ENCODE measurements around the gene KREMEN1.
"Not testable (repeated sequence)": the region's sequence is repeated elsewhere in the genome, so short reads cannot be mapped to it uniquely, and the experiment has no call there.

The KREMEN1 gene

GRCh38 chr22:29078036-29078868 is 5.4 kb downstream of the KREMEN1 start:
- DNase-seq (ENCODE audit: low read depth in 4 of 4, low spot score in 1 of 4), result no peak

- no peak for DNase-seq (ENCODE audit: low read depth in 4 of 4, low spot score in 1 of 4)
Measured at GRCh38 chr22:29078869-29079207, 6.0 kb downstream of the KREMEN1 start.

- no peak for DNase-seq (ENCODE audit: low read depth in 4 of 4, low spot score in 1 of 4)
Measured at GRCh38 chr22:29079218-29079901, 6.5 kb downstream of the KREMEN1 start.

GRCh38 chr22:29080106-29080975 is 7.5 kb downstream of the KREMEN1 start:
- no peak for DNase-seq (ENCODE audit: low read depth in 4 of 4, low spot score in 1 of 4)

- no peak for DNase-seq (ENCODE audit: low read depth in 4 of 4, low spot score in 1 of 4)
Measured at GRCh38 chr22:29081517-29082236, 8.8 kb downstream of the KREMEN1 start.

GRCh38 chr22:29082826-29083545 is 10.2 kb downstream of the KREMEN1 start:
- DNase-seq (ENCODE audit: low read depth in 4 of 4, low spot score in 1 of 4), result no peak

- DNase-seq (ENCODE audit: low read depth in 4 of 4, low spot score in 1 of 4), result not testable (repeated sequence)
Measured at GRCh38 chr22:29083576-29083932, 10.7 kb downstream of the KREMEN1 start.

GRCh38 chr22:29083933-29084591 is 11.2 kb downstream of the KREMEN1 start:
- DNase-seq (ENCODE audit: low read depth in 4 of 4, low spot score in 1 of 4), result no peak

GRCh38 chr22:29087012-29087411 is 14.2 kb downstream of the KREMEN1 start:
- no peak for DNase-seq (ENCODE audit: low read depth in 4 of 4, low spot score in 1 of 4)

GRCh38 chr22:29088809-29089208 is 16.0 kb downstream of the KREMEN1 start:
- no peak for DNase-seq (ENCODE audit: low read depth in 4 of 4, low spot score in 1 of 4)

- no peak for DNase-seq (ENCODE audit: low read depth in 4 of 4, low spot score in 1 of 4)
Measured at GRCh38 chr22:29089507-29089906, 16.7 kb downstream of the KREMEN1 start.

- no peak for DNase-seq (ENCODE audit: low read depth in 4 of 4, low spot score in 1 of 4)
Measured at GRCh38 chr22:29090039-29090438, 17.2 kb downstream of the KREMEN1 start.

GRCh38 chr22:29092243-29092642 is 19.4 kb downstream of the KREMEN1 start:
- DNase-seq (ENCODE audit: low read depth in 4 of 4, low spot score in 1 of 4), result no peak

- DNase-seq (ENCODE audit: low read depth in 4 of 4, low spot score in 1 of 4), result no peak
Measured at GRCh38 chr22:29093030-29093429, 20.2 kb downstream of the KREMEN1 start.

- no peak for DNase-seq (ENCODE audit: low read depth in 4 of 4, low spot score in 1 of 4)
Measured at GRCh38 chr22:29093501-29094300, 20.9 kb downstream of the KREMEN1 start.

- DNase-seq (ENCODE audit: low read depth in 4 of 4, low spot score in 1 of 4), result no peak
Measured at GRCh38 chr22:29095459-29095858, 22.6 kb downstream of the KREMEN1 start.

GRCh38 chr22:29096736-29097669 is 24.2 kb downstream of the KREMEN1 start:
- no peak for DNase-seq (ENCODE audit: low read depth in 4 of 4, low spot score in 1 of 4)

GRCh38 chr22:29098296-29098695 is 25.5 kb downstream of the KREMEN1 start:
- DNase-seq (ENCODE audit: low read depth in 4 of 4, low spot score in 1 of 4), result no peak

Measured in stimulated activated CD4-positive, alpha-beta T cell treated with anti-CD3 and anti-CD28 coated beads, Interleukin-1b, Interleukin-23, amount 100 ng/mL, for 24 hours (primary cell).